AG08396 (cell line): Measurements from ENCODE around the gene ZNF778.
"Not testable (repeated sequence)": the region's sequence is repeated elsewhere in the genome, so short reads cannot be mapped to it uniquely, and the experiment has no call there.

Experiments used
- DNase-seq: peaks from one replicate; pipeline ENCODE4 v3.0.0; 2012; ENCODE audit warnings: low spot score, mixed read lengths

Gene ZNF778

GRCh38 chr16:89257757-89258465 is 40.4 kb downstream of the ZNF778 start:
- DNase-seq: no peak

GRCh38 chr16:89259901-89260300 is 42.4 kb downstream of the ZNF778 start:
- not testable (repeated sequence) for DNase-seq

GRCh38 chr16:89261691-89262563 is 44.4 kb downstream of the ZNF778 start:
- peak; percentile 65 for DNase-seq

- no peak for DNase-seq
Observed at GRCh38 chr16:89264800-89265550, 47.5 kb downstream of the ZNF778 start.

GRCh38 chr16:89265647-89266046 is 48.1 kb downstream of the ZNF778 start:
- DNase-seq: no peak

GRCh38 chr16:89266521-89267134 is 49.1 kb downstream of the ZNF778 start:
- DNase-seq: no peak

- DNase-seq: not testable (repeated sequence)
Observed at GRCh38 chr16:89267746-89268145, 50.2 kb downstream of the ZNF778 start.

- no peak for DNase-seq
Observed at GRCh38 chr16:89268585-89268984, 51.1 kb downstream of the ZNF778 start.

- peak; percentile 57 for DNase-seq
Observed at GRCh38 chr16:89268987-89269735, 51.7 kb downstream of the ZNF778 start.

- no peak for DNase-seq
Observed at GRCh38 chr16:89269805-89270665, 52.5 kb downstream of the ZNF778 start.

GRCh38 chr16:89270666-89271345 is 53.3 kb downstream of the ZNF778 start:
- no peak for DNase-seq

- no peak for DNase-seq
Observed at GRCh38 chr16:89272631-89273030, 55.1 kb downstream of the ZNF778 start.

GRCh38 chr16:89273741-89274472 is 56.4 kb downstream of the ZNF778 start:
- DNase-seq: no peak

- no peak for DNase-seq
Observed at GRCh38 chr16:89274561-89275283, 57.2 kb downstream of the ZNF778 start.

GRCh38 chr16:89275284-89275584 is 57.7 kb downstream of the ZNF778 start:
- DNase-seq: no peak

GRCh38 chr16:89275837-89276720 is 58.6 kb downstream of the ZNF778 start:
- no peak for DNase-seq

- no peak for DNase-seq
Observed at GRCh38 chr16:89277049-89277448, 59.5 kb downstream of the ZNF778 start.
